CD4-positive, alpha-beta T cell treated with Interferon alpha-2 for 1 hour (primary cell): Measurements from ENCODE around the gene MAPK4.

Source experiments
- DNase-seq, 2 donors: peaks; one replicate each; pipeline ENCODE4 v3.0.0-alpha.2; 2020 to 2022

MAPK4 gene

DNA sequence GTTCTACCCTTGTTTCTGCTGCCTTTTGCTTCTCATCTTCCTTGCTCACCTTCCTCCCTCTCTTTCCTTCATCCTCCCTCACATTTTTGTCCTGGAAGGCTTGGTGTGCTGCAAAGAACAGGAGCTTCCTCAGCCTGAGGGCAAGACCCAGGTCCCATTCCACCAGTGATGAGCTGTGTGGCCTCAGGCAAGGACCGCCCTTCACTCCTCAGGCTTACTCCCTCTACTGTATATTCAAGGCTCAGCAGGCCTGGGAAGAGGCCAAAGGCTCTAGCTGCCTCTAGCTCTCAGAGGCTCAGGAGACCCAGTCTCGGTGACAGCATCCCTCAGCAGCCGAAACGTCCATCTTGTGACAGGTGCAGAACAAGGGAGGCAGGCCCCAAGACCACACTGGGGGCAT is 162.4 kb downstream of the MAPK4 start:
- DNase-seq, result no peak

DNA sequence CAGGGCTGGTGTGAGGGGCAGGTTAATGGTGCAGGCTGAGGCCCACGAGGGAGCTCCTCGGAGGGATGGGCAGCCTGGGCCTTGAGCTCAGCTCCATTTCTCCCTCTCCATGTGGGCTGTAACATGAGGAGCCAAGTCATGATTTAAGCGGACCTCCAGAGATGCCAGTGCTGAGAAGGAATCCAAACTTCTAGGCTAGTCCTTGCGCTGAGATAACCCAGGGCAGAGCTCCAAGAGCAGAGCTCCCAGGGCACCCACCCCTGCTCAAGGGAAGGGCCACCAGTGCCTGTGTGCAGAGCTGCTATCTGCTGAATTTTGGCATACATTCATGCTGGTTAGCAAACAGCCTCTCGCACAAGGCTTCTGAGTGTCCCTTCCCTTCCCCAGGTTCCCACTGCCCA is 164.9 kb downstream of the MAPK4 start:
- no peak for DNase-seq

DNA sequence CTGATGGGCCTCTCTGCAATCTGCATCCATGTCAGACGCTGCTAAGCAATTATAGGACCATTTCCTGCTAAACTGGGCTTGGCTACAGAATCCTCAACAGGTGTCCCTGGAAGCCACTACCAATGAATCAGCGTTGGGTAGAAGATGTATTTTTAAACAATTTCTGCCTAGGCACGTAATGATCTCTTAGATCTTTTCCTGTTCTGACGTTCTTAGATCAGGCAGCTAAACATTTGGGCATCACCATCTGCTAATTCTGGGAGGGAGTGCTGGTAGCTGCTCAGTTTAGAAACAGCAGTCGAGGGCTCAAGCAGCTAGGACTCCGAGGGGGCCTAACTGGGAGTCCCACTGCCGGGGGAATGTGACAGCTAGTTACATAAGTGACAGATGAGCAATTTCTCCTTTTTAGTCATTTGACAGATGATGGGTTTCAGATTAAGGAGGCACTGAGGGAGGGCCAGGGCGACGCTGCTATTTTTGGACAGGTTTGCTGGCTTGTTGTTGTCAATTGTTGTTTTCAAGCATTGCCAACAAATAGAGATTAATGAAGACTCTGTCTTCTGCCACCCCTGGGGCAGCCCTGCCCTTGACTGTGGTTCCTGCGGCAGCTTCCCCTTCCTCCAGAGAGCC is 167.2 kb downstream of the MAPK4 start:
- DNase-seq, result no peak

DNA sequence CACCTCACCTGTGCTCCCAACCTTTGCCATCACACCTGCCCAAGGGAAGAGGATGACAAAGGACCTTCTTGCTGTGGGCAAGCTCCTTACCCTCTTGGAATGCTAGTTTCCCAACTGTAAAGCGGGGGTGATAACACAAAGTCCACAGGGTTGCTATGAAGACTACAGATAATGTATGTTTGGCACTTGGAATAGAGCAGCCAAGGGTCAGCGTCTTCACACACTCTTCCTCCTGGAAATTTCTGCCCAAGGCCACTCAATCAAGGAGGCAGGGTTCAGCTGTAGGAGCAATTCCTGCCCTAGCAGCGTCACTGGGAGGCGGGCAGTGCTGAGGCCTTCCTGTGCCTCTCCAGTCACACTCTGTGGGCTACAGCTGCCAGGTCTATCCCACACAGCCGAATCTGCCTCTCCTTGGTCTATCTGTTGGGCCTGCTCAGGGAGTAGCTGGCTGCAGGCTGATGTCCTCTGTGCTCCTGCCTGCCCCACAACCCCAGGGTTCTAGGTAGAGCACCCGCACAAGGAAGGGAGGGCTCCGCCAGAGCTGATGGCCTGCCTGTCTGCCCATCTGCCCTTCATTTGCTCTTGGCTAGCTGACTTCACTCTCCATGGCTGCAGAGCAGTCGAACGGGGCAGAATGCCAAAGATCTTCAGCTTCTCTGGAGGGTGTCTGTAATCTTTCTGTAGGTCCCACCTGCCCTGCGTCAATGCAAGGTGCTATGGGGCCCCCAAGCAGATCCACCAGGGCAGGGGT is 168.0 kb downstream of the MAPK4 start:
- DNase-seq, result no peak

DNA sequence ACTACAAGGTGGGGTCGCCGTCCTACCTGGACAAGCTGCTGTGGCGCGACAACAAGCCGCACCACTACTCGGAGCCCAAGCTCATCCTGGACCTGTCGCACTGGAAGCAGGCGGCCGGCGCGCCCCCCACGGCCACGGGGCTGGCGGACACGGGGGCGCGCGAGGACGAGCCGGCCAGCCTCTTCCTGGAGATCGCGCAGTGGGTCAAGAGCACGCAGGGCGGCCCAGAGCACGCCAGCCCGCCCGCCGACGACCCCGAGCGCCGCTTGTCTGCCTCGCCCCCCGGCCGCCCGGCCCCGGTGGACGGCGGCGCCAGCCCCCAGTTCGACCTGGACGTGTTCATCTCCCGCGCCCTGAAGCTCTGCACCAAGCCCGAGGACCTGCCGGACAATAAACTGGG is 169.5 kb downstream of the MAPK4 start:
- no peak for DNase-seq

DNA sequence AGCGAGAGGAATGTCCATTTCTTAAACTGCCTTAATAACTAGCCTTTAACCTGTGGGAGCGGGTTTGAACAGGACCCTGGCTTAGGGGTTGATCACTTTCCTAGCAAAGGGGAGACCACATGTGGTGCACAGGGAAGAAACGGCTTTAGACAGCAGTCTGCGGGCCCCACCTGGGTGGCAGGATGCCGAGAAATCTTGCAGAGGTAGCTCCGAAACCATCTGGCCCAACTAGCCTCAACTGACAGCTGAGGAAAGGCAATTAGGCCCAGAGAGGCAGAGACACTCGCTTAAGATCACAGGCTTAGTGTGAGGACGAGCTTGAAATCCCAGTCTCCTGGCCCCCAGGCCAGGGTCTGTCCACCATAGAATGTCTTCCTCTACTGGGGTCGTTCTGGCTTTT is 170.1 kb downstream of the MAPK4 start:
- no peak for DNase-seq

DNA sequence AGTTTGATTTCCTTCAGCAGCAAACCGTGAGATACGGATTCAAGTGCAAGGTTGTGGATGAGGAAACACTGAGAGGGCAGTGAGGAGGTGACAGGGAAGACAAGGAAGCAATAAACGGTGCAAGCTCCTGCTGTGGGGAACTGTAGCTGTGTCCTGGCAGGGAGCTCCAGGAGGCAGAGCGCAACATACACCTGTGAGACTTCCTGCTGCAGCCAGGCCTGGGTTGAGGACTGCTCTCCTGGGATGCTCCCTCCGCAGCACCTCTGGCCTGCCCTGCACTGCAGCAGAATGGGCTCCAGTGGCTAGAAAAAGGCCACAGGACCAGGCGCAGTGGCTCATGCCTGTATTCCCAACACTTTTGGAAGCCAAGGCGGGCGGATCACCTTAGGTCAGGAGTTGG is 174.5 kb downstream of the MAPK4 start:
- no peak for DNase-seq

DNA sequence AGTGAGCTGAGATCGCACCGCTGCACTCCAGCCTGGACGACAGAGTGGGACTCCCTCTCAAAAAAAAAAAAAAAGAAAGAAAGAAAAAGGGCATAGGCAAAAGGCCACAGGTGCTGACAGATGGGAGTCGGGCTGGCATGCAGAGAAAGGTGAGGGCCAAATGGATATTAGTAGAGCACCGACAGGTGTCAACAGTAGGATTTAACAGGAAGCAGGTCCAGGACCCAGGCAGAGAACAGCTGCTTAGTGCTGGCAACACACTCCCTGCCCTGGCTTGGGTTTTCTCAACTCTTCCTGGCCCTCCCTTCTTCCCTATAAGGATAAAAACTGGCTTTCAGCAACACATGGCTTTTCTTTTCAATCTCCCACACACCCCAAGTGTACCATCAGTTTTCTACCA is 175.0 kb downstream of the MAPK4 start:
- DNase-seq, result no peak

DNA sequence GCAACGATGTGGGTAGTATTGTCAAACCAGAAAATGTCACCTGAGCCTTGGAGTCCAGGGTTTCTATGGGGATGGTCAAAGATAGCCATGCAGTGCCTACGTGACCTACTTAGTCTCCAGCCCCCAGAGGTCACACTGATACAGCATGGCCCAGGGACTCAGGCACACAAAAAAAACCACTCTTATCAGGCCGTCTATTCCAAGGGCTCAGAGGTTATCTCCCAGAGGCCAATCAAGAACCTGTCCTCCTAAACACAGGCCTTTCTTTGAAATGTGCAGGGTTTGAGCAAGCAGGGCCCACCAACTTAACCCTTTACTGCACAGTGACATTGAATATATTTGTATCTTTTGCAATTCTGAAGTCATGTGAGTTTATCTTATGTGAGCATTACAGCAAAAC is 177.2 kb downstream of the MAPK4 start:
- DNase-seq, result no peak

DNA sequence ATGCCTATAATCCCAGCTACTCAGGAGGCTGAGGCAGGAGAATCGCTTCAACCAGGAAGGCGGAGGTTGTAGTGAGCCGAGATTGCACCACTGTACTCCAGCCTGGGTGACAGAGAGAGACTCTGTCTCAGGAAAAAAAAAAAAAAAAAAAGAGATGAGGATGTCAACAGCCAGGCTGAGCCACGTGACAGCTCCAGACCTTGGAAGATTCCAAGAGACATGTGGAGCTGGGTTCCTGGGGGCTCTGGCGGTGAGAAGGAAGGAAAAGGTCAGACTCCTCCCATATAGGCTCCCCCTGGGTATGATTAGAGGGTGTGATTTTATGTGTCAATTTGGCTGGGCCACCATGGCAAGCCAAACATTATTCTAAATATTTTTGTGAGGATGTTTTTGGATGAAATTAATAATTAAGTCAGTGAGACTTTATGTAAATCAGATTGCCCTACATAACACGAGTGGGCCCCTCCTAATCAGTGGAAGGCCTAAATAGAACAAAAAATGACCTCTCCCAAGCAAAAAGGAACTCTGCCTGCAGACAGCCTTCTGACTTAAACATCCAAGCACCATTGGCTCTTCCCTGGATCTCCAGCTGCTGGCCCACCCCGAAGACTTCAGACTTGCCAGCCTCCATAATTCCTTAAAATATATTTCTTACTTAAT is 178.3 kb downstream of the MAPK4 start:
- DNase-seq, result no peak

DNA sequence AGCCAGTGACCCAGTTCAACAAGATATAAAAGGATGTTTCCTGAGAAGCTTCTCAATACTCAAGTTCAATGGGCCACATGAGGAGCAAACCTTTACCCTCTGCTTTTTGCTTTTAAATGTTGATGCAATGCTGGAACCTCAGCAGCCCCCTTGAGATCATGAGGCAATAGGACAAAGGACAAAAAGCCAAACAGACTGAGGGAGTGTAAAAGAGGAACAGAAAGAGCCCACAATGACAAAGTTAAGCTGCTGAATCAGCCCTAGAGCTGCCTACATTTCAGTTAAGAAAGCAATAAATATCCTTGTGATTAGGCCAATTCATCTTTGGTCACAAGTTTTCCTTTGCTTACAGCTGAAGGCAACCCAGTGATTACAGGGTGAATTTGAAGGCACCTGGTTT is 183.1 kb downstream of the MAPK4 start:
- DNase-seq, result no peak

DNA sequence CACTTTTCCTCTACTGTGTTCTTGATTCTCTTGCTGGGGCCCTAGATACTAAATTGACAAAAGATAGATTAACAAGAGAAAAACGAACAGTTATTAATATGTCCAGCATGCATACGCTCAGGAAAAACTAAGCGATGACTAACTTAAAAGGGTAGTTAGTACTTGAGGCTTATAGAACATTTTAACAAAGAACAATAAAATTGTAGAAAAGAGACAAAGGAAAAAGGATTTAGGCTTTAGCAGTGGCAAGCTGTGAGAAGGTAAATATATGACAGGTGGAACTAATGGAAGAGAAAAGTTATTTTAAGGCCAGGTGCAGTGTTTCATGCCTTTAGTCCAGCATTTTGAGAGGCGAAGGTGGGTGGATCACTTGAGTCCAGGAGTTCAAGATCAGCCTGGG is 184.4 kb downstream of the MAPK4 start:
- no peak for DNase-seq

DNA sequence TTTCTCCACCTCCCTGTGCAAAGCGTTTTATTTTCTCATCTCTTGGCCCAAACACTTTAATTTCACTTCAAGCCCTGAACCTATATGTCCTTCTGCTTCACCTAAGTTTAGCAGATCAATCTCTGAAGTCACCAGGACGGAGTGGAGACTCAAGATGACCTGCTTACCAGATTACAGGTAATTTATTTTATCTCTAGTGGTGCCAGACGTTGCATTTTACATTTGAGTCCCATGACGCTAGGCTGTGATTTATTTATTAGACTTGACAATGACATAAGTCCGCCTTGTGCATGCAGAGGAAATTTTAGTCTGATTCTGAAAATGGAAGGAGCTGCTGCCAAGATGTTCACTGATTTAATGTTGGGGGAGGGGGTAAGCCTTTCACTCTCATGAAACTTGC is 186.1 kb downstream of the MAPK4 start:
- no peak for DNase-seq

DNA sequence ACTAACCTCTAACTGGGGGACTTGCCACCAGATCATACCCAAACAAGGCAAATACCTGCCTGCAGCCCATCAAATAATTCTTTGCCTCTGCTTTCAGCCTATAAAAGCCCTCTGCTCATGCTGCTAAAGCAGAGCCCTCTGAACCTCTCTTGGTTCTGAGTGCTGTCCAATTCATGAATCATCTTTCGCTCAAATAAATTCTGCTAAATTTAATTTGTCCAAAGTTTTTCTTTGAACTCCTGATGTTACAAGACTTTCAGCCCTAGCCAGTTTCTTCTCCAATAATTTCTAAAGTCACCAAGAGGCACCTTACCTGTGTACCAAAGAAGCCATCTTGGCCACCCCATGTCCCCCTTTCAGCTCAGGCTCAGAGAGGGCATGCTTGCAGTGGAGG is 188.0 kb downstream of the MAPK4 start:
- DNase-seq, result no peak

DNA sequence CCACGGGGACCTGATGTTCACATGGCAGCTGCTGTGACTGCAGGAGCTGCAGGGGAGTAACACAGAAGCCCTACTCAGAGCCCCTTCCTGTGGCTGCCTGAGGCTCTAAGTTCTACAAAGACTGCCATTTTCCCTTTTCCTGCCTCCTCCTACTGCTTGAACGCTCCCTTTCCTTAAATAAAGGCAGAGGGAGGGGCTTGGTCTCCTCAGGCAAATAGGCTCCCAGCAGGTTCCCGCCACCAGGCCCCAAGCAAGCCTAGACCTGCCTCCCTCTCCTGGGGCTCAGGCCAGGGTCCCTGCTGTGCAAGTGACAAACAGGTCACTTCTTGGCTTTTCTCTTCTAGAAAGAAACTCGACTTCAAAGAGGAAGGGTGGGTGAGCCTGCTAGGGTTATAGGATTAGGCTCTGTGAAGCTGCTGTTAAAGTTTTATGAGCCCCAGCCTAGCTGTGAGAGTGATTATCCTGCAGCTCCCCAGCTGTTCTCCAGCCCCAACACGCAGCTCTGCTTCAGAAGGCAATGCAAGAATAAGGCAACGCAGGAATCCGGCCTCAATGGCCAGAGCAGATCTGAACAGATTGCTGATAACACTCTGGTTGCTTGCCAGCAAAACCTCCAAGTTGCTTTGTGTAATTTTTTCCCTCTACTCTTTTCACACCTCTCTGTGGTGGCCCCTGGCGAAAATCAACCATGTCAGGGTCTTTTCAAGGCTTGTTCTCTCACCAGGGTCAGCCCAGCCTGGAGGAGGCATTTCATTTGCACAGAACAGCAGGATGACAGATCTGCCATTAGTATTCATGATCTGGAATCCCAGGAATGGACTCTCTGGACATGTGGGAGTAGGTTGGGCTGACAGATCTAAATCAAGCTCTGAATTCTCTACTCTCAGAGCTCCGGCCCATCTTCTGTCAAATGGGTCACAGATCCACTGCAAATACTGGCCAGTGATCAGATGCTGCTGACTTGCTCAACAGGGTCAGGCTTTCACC is 188.6 kb downstream of the MAPK4 start:
- no peak for DNase-seq

DNA sequence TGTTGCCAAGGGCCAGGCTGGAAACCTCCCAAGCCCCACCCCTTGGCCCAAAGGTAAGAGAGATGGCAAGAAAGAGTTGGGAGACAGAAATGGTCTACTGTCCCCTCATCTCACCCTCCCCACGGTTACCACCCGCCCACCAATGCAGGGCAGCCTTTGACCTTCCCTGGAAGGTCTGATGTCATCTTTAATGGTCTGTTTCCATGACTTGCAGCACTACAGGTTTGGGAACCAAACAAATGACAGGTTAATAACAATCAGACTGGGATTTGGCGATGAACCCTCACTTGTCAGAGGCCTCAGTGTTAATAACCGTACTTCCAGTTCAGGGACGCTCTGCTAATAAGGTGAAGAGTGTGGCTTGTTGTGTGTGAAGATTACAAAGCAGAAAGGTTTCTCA is 189.5 kb downstream of the MAPK4 start:
- no peak for DNase-seq

DNA sequence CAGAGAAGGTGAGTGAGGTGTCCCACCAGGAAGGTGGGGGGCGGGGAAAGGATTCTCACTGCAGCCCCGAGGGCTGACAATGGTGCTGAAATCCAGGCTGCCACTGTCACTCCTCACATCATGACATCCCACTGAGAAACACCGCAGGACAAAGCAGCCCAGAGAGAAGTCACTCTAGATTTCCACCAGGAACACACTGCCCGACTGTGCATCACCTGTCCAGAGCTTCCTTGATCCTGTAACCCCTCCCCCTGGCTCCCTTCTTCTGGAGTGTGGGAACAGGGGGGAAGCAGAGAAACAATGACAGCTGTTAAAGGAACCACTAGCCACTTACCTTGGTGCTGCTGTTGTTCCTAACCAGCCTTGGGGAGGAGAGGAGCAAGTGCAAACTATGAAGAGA is 190.1 kb downstream of the MAPK4 start:
- no peak for DNase-seq

DNA sequence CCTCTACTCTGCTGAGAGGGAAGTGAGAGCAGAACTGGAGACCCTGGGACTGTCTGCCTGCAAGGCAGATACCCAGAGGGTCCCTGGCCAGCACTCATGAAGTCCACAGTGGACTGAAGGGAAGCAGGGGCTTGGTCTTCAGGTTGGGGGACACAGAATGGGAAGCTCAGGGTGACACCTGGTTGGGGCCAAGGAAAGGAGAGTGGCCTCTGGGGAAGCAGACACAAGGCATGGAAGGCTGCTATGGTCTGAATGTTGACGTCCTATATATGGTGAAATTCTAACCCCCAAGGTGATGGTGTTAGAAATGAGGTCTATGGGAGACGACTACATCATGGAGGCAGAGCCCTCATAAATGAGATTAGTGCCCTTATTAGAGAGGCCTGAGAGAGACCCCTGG is 190.7 kb downstream of the MAPK4 start:
- no peak for DNase-seq

DNA sequence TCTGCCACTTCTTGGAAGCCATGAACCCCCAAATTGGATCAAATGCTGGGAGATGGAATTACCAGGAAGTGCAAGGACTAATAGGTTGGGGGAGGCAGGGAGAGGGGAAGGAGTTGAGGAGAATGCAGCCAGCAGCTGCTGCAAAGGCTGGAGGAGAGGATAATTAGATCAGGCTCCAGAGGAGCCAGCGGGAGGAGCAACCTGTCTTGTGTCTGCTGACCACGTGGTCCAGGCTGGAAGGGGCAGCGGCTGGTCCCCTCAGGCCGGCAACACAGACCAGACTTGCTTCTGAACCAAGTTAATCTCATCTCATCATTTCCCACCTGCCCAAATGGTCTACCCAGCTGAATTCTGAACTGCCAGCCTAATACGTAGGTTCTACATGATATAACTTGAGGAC is 191.6 kb downstream of the MAPK4 start:
- no peak for DNase-seq

DNA sequence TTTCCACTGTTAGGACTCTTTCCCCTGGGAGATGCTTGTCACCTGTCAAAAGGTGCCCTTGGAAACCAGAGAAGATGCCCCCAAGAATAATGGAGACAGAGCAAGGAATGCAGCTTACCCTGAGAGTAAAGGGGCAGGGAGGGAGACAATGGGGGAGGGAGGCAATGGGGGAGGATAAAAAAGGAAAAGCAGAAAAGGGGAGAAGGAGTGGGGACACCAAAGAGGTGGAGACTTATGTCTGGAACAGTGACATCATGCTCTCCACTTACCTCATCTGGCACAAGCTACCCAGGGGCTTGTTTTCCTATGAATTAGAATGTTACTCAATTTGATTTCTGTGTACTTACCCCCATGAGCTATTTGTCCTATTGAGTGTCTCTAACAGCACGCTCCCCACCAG is 192.1 kb downstream of the MAPK4 start:
- no peak for DNase-seq

DNA sequence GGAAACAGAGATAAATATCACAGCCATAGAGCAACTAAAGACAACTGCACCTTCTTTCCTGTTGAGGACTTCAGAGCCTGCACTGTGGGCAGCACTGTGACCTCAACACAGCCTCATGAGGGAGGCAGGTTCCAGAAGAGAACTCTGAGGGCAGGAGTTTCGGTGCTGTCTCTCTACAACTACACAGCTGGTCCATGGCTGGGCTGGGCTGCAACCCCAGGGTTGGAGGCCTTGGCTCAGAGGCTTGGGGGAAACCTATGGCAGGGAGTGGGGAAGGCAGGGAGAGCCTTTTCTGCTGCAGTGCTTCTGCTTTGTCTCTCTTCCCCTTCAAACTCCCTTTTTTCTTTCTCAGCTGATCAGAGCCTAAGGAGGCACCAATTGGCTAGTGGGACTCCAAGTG is 193.4 kb downstream of the MAPK4 start:
- DNase-seq, result no peak

DNA sequence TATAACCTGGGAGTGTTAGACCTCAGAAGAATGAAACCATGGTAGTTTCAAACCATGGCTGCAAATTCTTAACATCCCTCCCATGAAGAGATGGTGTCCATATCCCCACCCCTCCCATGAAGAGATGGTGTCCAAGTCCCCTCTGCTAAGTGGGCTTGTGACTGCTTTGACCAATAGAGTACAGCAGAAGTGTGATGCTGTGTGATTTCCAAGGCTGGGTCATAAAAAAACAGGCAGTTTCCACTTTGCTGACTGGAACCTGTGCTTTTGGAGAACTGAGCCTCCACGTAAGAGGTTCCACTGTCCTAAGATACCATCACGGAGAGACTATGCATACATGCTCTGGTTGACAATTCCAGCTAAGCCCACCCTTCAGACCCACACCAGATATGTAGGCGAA is 194.4 kb downstream of the MAPK4 start:
- DNase-seq, result no peak

DNA sequence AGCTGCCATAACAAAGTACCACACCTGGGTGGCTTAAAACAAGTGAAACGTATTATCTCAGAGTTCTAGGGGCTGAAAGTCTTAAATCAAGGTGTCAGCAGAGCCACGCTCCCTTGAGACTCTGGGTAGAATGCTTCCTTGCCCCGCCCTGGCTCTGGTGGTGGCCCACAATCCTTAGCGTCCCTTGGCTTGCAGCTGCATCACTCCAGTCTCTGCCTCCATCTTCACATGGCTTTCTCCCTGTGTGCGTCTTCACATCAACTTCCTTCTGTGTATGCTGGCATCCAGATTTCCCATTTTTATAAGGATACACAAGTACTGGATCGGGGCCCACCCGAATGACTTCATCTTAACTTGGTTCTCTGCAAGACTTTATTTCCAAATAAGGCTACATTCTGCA is 197.5 kb downstream of the MAPK4 start:
- no peak for DNase-seq
